D721Med (cell line): Measurements from ENCODE around the gene MYO19.
A peak's percentile ranks its signal among the peaks of the same experiment; 100 is the strongest.

Experiments
- DNase-seq: peaks from one replicate; pipeline ENCODE4 v3.0.0; 2011; ENCODE audit warnings: low spot score; ENCODE audit not compliant: insufficient read length
- FAIRE-seq: peaks from 2 replicates; lab custom pipeline; 2011; peaks lifted over from hg19 to GRCh38; lab: Jason Lieb, UNC
- CTCF ChIP-seq: IDR thresholded peaks from 2 replicates; pipeline ENCODE4 v1.5.1; 2012; ENCODE audit warnings: mild to moderate bottlenecking, control low read depth; ENCODE audit not compliant: insufficient read depth; ENCODE audit errors: missing control alignments

MYO19 gene

DNA sequence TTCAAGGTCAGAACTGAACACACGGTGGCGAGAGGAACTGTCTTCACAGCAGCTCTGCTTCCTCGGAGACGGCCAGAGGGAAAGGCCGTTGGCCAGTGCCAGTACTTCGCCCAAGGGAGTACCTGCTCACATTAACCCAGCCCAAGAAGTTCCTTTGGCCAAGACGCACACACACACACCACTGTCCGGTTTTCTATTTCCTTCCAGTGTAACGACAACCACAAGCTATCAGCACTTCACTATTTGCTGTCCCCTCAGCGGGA lies 9.3 kb upstream of the MYO19 start:
- no peak for DNase-seq
- TF ChIP-seq CTCF: no peak
- FAIRE-seq: no peak

GRCh38 chr17:36542755-36543154 lies 8.1 kb upstream of the MYO19 start:
- TF ChIP-seq CTCF: no peak
- DNase-seq: no peak
- no peak for FAIRE-seq

- FAIRE-seq: no peak
- TF ChIP-seq CTCF: no peak
- no peak for DNase-seq
Measured at GRCh38 chr17:36540696-36541095, 6.0 kb upstream of the MYO19 start.

DNA sequence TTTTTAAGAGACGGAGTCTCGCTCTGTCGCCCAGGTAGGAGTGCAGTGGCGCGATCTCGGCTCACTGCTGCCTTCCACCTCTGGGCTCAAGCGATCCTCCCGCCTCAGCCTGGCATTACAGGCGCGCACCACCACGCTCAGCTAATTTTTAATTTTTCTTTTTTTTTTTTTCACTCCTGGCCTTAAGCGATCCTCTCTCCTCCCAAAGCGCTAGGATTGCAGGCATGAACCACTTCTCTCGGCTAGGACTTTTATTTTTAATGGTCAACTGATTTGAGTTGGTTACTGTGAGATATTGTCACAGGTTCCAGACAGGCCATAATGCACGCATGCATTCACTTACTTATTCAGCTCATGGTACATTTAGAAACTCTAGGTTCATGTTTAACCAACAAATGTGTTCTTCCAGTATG lies 1.0 kb upstream of the MYO19 start:
- no peak for DNase-seq
- no peak for TF ChIP-seq CTCF
- no peak for FAIRE-seq

DNA sequence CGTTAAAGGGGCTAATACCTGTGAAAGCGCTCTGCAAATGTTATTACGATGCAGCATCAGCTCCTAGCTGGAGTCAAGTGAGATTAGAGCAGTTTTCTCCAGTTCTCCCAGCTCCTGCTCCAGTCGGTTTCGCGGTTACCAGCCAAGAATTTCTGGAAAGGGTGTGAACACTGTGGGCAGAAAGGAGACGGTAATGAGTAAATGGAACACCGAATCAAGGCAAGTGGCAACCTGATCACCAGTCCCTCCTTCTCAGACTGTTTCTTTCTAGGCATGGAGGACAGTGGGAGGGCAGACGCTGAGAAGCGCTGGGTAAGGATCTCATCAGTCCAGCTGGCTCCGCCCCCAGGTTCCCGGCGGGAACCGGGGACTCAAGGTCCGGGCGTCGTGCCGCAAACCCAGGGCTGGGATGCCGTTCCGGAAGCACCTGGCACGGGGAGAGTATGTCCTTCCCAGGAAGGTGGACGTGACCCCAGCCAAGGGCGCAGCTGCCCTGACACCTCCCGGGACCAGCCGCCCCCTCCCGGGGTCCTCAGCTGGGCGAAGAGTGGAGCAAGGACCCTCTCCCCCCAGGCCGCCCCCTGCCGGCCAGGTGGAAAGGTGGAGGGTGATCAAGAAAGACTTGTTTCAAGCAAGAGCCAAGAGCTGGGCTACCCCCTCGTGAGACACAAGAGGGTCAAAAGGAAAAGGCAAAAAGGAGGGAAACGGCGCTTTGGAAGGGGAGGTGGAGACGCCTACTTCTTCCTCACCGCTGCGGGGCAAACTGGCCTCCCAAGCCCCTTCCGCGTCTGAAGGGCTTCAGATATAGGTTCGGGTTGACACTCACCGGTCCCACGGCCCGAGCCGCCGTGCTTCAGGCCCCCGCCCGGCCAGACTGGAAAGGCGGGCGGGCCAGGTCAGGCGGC lies 481 bp downstream of the MYO19 start:
- no peak for FAIRE-seq
- TF ChIP-seq CTCF: peak; percentile 59
- no peak for DNase-seq

DNA sequence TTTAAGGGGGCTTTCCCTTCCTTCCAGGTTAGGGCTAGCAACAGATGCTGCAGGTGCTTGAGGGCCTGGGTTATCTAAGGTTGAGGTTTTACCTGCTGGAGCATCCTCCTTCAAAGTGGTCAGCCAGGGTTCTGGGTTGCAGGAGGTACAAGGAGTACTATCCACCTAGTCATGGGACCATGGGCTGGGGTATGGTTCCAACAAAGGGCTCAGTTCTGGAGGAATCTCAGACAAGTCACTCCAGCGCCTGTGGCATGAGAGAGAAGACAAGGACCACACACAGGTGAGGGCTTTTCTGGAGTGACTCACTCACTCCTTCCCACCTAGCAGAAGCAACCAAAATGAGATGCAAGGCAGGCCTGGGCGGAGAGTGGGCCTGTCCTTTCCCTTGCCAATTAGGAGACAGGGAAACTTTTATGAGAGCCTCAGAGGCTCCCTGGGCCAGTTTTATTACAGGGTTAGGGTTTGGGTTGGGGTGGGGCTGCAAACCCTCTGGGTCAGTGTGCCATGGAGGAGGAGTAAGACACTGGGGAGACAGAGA lies 2.2 kb downstream of the MYO19 start:
- FAIRE-seq: no peak
- DNase-seq: no peak
- TF ChIP-seq CTCF: no peak

GRCh38 chr17:36529121-36529520 lies 5.5 kb downstream of the MYO19 start:
- DNase-seq: no peak
- FAIRE-seq: no peak
- no peak for TF ChIP-seq CTCF
